Measurements from ENCODE around the gene DNAJC30. TPM values are rescaled to one million over a fixed set of nuclear protein-coding genes. Genes with fewer than 3 reads are reported as not detected.
"Not testable (repeated sequence)": the region's sequence is repeated elsewhere in the genome, so short reads cannot be mapped to it uniquely, and the experiment has no call there.

Gene DNAJC30
- 10.5 TPM for polyA plus RNA-seq (2013, experiment 1 of 2; ENCODE audit: insufficient read length)
- polyA plus RNA-seq (2013, experiment 2 of 2; ENCODE audit: insufficient read length) = 8.4 TPM

DNA sequence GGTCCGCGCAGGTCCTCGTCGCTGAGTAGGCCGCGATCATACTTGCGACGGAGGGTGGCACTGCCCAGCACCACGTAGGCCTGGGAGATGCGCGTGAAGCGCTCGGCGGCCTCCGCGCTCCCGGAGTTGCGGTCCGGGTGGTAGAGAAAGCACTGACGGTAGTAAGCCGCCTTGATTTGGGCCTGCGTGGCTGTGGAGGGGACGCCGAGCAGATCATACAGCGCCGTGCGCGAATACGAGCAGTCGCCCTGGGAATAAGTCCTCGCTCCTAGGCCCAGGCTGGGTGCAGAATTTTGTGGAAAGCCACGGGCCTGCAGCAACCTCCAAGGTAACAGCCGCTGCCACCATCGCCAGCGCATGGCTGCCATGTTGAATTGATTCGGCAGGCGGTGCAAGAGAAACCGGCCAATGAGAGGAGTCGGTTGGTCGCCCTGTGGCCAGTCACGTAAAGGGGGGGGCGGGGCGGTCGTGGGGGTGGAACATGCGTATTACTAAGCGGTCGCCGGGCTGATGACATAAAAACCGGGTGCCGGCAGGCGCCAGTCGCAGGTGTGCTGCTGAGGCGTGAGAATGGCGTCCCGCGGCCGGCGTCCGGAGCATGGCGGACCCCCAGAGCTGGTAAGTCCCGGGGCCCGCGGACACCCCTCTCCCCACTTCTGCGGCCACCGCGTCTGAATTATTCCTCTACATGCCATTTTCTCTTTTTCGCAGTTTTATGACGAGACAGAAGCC is at the start of gene DNAJC30, which contains the start of gene BUD23:
Gene DNAJC30, minus strand, starts transcription at position 398 of the 732 bp plus-strand sequence. Its CDS starts 30 bp downstream, at position 368.
Gene BUD23, plus strand, starts transcription at position 542 of the 732 bp plus-strand sequence. Its CDS starts 29 bp downstream, at position 571.
- peak; percentile 95 for DNase-seq

DNA sequence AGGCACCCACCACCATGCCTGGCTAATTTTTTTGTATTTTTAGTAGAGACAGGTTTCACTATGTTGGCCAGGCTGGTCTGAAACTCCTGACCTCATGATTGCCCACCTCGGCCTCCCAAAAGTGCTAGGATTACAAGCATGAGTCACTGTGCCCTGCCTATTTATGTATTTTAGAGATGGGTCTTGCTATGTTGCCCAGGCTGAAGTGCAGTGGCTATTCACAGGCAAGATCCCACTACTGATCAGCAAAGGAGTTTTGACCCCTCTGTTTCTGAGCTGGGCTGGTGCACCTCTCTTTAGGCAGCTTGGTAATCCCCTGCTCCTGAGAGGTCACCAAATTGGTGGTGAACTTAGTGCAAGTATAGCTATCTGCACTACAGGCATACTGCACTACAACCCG is 49.1 kb upstream of the DNAJC30 start:
- DNase-seq = no peak

DNA sequence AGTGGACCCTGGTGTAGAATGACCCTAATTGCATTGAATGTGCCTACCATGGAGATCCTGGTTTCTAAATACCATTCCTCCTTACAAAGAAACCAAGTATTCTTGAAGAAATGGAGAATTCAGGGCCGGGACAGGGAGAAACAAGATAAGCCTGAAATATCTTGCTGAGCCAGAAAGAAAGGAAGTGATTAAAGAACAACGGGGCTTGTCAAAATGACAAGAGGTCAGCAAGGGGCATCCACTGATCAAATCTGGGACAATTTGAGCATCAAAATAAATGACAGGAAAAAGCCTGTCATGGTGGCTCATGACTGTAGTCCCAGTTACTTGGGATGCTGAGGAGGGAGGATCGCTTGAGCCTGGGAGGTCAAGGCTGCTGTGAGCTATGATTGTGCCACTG is 47.2 kb upstream of the DNAJC30 start:
- no peak for DNase-seq

DNA sequence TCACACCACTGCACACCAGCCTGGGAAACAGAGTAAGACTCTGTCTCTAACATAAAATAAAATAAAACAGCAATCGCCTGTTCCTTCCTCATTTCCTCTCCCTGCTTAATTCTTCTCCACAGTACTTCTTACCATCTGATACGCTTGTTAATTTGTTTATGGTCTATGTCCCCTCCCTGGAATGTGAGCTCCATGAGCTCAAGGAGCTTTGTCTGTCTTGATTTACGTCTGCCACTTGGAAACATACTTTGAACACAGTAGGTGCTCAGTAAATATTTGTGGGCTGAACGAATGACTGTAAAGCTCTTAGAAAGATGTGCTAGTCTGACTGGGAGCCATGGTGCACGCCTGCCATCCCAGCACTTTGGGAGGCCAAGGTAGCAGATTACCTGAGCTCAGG is 45.3 kb upstream of the DNAJC30 start:
- no peak for DNase-seq

DNA sequence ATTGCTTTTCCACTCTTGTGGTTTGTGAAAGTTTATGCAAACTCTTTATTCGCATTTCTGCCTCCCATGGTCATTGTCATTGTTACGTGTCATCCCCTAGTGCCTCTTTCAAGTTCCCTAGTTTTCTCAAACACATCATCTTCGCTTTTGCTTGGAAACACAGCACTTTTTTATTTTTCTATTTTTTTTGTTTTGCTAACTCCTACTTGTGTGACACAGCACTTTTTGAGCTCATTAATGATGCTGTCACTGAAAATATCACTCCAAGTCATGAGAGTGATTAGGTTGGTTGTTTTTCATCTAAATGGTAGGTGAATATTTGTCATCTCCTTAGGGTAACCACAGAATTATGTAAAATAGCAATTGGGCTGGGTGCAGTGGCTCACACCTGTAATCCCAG is 44.7 kb upstream of the DNAJC30 start:
- DNase-seq = no peak

DNA sequence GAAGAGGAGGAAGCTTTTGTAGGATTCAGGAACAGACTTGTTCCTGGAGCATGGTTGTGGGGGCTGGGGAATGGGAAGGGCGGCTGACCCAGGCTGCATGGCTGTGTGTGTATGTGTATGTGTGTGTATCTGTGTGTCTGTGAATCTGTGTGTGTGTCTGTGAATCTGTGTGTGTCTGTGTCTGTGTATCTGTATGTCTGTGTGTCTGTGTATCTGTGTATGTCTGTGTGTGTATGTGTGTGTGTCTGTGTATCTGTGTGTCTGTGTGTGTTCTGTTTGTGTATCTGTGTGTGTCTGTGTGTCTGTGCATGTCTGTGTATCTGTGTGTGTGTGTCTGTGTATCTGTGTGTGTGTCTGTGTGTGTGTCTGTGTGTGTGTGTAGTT is 42.8 kb upstream of the DNAJC30 start:
- DNase-seq = no peak

DNA sequence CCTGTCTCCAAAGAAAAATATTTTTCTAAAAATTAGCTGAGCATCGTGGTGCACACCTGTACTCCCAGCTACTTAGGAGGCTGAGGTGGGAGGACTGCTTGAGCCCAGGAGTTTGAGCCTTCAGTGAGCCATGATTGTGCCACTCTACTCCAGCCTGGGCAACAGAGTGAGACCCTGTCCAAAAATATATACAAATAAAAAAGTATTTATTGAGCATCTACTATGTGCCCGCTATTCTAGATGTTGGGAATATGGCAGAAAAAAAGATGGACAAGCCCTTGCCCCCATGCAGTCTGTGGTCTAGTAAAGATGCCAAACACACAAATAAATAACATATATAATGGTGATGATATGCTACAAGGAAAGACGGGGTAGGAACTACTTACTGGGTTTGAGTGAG is 40.6 kb upstream of the DNAJC30 start:
- no peak for DNase-seq

DNA sequence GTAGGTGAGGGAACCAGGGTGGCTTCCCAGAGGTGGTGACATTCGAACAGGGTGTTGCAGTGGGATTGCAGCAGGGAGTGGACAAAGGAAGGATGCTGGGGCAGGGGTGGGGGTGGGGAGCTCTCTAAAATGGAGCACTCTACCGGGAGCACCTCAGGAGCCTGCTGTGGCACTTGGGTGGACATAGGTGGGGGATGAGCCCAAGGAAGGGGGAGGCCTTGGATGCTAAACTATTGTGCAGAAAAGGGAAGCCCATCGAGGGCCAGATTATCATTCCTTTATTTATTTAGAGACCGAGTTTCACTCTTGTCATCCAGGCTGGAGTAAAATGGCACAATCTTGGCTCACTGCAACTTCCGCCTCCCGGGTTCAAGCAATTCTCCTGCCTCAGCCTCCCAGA is 39.5 kb upstream of the DNAJC30 start:
- DNase-seq = no peak

DNA sequence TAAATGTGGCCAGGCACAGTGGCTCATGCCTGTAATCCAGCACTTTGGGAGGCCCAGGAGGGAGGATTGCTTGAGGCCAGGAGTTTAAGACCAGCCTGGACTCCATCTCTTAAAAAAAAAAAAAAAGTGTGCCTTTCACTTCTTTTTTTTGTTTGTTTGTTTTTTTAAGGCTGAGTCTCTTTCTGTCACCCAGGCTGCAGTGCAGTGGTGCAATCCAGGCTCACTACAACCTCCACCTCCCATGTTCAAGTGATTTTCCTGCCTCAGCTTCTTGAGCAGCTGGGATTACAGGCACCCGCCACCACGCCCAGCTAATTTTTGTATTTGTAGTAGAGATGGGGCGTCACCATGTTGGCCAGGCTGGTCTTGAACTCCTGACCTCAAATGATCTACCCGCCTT is 38.9 kb upstream of the DNAJC30 start:
- DNase-seq = not testable (repeated sequence)

DNA sequence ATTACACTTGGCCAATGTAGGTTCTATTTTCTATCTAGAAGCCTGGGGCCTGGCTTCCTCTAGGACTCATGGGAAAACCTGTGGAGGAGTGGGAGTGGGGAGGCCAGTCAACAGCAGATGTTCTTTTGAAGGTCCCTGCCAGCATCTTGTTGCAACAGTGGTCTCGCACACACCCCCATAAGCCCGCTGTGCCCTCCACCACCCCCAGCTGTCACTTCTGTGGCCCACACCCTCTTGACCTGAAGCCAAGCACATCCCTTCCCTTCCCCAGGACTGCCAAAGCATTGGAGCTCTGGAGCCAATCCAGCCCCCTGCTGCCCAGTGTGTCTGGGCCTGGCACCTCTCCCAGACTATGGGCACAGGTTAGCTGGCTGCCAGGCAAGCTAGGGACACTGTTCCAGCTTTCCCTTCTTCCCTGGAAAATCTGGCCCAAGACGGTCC is 38.1 kb upstream of the DNAJC30 start:
- no peak for DNase-seq

DNA sequence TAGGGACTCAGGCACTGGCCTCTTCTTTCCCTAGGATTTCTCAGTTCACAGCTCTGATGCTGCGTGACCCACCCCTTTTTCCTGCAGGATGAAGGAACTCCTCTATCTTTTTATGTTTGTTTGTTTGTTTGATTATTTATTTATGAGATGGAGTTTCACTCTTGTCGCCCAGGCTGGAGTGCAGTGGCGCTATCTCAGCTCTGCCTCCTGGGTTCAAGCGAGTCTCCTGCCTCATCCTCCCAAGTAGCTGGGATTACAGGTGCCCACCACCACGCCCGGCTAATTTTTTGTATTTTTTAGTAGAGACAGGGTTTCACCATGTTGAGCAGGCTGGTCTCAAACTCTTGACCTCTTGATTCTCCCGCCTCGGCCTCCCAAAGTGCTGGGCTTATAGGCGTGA is 37.2 kb upstream of the DNAJC30 start:
- DNase-seq = not testable (repeated sequence)

DNA sequence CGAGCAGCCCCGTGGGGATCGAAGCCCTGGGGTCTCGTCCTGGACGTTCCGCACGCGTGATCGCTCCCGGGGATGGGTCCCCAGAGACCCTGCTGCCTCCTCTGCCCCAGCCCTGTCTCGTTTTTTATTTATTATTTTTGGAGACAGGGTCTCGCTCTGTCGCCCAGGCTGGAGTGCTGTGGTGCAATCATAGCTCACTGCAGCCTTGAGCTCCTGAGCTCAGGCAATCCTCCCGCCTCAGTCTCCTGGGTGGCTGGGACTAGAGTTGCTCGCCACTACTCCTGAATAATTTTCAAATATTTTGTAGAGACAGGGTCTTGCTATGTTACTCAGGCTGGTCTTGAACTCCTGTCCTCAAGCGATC is 36.5 kb upstream of the DNAJC30 start:
- no peak for DNase-seq

DNA sequence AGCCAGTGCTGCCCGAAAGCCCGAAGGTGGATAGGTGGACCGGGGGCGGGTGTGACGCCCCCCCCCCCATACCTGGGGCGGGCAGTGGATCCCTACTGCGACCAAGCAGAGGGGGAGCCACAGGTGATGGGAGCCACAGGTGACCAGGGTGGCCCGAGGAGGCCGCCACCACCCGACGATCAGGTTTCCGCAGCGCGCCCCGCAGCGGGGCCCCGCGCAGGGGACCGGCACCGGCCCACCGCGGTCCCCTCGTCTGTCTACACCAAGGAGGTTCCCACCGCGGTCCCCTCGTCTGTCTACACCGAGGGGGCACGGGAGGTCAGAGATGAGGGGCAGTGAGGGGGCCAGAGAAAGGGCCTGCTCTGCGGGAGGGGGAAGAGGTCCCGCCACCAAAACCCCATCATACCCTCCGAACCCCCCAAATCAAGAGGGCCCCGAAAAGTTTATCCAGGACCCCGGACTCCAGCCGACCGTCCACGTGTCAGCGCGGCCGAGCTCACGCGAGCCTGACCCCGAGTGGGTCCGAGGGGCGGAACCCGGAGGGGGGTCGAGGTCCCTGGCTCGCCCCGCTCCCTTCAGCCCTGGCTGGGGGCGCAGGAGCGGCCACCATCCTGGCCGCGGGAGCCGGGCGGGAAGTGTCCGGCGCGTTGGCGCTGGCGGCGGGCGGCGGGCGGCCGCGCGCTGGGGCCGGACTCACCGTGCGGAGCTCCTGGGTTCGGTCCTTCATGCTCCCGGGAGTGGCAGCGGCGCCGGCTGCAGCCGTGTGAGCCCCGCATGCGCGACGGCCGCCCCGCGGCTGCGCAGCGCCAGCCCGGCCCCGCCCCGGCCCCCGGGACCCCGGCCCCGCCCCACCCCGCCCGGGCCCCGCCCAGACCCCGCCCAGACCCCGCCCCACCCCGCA is 35.9 kb upstream of the DNAJC30 start, which contains the start of gene STX1A:
Gene STX1A, minus strand, starts transcription at position 765 of the 901 bp plus-strand sequence. Its CDS starts 38 bp downstream, at position 727.
- DNase-seq = peak; percentile 77

DNA sequence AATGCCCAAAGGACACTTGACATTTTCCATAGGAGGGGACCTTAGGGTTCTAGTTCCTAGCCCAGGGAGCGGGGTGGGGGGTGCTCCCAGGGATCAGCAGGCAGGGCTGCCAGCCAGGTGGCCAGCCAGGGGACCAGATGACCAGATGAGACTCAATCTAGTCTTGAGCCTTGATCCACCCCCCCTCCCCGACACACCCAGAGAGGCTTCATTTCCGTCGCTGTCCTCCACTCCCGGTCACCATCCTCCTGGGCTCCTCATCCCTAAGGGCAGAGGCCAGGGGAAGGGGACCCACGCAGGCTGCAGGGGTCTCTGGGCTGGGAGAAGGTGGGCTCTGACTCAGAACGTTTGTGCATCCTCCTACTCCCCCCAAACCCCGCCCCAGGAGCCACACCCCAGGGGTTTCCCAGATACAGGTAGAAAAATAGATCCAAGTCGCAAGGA is 35.2 kb upstream of the DNAJC30 start:
- no peak for DNase-seq

DNA sequence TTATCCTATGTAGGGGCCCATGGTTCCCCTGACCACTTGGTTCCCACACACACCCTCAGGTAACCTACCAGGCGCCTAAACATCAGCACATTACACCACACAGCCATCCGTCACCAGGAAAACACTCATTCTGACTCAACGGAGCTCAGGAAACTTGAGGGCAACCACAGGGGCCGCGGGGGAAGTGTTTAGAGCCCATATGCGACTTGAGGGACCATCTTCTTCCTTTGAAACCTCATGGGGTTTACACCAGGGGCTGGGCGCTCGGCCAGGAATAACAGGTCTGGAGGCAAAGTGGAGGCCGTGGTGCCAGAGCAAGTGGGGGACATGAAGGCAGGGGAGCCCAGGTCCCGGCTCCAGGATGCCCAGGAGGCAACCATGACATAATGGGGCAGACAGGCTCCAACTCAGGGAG is 34.7 kb upstream of the DNAJC30 start:
- DNase-seq = peak; percentile 96

DNA sequence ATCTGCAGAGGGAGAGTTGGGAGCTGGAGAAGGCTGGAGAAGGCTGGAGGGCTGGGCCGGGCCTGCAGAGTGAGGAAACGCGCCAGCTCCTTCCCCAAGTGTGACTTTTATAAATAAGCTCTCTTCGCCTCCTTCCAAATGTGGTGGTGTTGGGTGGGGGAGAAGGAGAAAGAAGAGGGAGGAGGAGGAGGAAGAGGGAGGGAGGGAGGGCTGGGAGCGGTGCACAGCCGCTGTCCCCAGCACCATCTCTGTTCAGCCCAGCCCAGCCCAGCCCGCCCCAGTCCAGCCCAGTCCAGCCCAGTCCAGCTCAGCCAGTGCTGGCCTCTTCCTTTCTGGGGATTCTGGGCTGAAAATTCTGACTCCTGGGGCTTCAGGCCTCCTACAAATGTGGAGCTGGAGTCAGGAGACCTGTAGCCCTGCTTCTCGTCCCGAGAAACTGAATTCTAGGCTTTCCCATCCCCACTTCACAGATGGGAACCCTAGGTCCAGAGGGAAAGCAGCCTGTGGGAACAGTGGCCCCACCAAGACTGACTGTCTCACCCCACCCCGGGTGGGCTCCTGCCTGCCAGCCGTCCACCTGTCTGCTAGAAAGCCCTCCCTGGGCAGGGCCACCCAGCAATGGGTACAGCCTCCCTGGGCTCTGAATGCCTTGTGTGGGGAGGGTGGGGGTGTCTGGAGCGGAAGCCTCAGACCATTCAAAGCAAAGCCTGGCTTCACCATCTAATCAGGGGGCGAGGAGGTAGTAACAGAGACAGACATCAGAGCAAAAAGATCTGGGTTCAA is 34.0 kb upstream of the DNAJC30 start:
- DNase-seq = peak; percentile 56

DNA sequence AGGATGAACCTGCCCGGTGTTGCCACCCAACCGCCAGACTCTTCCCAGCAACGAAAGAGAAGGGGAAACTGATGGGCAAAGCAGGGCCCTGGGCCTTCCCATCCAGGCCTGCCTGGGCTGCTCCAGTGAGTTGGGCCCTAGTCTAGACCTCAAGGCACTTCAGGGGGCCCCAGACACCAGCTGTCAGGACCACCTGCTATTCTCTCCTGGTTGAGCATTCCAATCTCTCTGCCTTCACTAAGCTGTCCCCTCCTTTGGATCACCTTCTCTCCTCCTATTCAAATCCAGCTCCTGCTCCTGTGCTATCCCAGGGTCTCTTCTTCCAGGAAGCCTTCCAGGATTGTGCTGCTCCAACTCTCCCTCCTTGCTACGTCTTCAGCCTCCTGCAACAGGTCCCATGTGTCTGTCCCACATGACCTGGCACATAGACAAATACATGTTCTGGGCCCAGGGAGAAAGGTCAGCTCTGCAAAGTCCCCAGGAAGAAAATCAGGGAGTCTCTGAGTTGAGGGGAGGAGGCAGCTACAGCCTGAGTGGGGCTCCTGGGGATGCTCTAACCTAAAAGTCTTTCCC is 33.2 kb upstream of the DNAJC30 start:
- no peak for DNase-seq

DNA sequence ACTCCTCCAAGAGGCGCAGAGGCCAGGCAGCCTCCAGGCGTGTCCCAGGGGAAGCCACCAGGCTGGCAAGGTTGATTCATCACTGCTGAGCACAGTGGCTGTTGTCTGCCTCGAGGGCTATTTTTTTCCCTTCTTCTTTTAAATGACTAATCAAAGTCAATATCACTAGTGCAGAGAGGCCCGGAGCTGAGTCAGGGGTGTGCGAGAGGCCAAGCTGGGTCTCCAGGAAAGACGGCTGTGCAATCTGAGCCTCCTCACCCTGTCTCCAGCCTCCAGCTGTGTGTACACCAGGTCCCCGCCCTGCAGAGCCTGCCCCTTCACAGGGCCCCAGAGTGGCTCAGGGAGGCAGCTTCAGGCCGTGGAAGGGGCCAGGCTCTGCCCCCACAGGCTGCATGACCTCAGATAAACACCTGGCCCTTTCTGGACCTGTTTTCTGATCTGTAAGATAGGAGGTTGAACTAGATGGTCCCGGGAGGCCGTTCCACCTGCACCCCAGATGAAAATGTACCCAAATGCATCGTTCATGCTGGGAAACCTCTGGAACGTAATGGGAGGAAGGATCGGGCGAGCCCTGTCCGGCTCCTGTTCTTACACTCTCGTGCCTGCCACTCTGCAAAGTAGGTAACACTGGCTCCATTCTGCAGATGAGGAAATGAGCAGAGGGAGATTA is 32.5 kb upstream of the DNAJC30 start:
- peak; percentile 99 for DNase-seq

DNA sequence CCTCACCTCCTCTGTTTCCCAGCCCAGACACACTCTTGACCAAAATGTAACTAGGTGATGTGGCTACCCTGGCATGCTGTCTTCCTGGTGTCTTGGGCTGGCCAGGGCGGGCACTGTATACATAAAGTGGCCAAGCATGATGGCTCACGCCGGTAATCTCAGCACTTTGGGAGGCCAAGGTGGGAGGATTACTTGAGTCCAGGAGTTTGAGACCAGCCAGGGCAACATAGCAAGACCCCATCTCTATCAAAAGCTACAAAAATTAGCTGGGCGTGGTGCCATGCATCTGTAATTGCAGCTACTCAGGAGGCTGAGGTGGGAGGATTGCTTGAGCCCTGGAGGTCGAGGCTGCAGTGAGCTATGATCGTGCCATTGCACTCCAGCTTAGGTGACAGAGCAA is 30.1 kb upstream of the DNAJC30 start:
- not testable (repeated sequence) for DNase-seq

DNA sequence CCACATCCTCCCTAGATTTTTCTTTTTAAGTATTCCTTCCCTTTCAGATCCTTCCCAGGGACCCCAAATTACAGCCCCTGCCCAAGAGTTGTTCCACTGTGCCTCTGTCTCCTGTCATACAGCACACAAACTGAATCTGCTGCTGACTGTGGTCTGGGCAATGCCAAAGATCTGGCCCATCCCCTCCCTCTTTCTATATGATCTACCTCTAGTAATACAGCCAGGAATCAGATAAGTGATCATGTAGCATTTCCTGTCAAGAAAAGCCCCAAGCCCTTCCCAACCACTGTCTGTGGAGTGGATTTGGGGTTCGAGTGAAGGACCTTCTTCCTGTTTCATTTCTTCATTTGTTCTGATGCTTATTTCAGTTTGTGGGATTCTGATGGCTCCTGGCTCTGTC is 29.5 kb upstream of the DNAJC30 start:
- no peak for DNase-seq

DNA sequence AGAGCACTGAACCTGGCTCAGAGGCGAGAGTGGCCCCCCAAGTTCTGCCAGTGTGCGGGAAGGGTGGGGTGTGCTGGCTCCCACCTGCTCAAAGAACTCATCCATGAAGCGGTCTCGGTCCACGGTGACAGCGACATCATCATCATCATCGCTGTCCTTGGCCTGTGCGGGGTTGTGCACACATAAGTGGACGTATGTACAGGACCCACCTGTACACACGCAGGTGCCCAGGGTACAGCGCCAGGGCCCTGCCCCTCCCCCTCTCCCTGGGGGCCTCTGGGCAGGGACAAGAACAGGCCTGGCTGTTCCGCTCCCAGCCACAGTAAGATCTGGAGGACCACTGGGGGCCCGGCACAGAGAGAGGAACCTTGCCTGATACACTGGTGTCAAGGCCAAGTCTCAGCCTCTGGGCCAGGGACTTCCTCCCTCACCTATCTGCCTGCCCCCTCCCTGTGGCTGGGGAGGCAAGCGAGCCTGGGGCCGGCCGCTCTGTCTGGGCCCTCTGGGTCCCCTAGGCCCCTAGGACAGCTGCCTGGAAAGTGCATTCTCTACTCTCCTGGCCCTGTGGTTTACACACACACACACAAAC is 25.8 kb upstream of the DNAJC30 start:
- no peak for DNase-seq

All from fibroblast of skin of back (primary cell).